ENCODE results near the gene KLHL21.

The KLHL21 gene

DNA sequence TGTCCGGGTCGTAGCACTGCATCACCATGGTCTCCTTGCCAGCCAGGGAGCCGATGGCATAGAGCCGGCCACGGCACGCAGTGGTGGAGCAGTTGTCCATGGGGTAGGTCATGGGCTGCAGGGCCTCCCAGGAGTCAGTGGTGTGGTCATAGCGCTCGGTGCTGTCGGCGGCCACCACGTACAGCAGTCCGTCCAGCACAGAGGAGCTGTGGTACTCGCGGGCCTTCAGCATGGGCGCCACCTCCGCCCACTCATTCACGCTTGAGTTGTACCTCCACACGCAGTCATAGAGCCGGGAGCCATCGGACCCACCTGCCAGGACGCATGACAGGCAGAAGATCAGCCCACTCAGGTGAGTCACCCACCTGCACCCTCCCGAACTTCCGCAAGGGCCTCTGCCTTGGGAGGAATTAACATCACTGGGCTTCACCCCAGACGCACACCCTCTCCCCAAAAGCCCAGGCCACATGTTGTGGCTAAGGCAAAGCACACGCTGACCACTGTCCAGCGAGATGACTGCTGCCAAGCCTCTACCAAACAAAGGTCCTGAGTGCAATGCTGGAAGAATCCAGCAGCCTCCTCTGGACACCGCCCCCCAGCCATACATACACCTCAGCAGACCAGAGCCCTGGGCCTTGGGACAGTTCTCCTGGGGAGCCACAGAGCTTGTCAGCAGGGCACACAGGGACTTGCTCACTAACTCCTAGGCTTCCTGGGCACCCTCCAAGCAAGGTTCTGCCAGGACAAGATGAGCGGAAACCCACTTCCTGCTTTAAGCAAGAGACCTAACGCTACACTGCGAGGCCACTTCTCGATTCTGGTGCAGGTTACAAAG lies 3.3 kb downstream of the KLHL21 start:
- peak in 2 of 4 experiments; percentile 25 to 32 for DNase-seq

DNA sequence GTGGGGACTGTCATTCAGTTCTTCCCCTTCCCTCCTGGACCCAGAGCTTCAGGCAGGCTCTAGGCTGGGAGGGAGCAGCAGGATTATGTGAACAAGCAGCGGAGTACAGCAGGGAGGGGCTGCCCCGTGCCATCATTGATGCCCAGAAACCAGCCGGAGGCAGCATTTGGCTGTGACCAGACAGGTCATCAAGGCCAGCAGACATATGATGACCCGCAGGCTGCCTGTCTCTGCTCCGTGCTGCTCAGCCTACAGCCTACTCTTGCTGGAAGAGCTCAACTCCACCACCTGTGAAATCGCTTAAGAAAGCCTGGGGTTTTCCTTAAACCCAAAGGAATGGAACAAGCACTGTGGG lies 4.9 kb downstream of the KLHL21 start:
- no peak for DNase-seq

DNA sequence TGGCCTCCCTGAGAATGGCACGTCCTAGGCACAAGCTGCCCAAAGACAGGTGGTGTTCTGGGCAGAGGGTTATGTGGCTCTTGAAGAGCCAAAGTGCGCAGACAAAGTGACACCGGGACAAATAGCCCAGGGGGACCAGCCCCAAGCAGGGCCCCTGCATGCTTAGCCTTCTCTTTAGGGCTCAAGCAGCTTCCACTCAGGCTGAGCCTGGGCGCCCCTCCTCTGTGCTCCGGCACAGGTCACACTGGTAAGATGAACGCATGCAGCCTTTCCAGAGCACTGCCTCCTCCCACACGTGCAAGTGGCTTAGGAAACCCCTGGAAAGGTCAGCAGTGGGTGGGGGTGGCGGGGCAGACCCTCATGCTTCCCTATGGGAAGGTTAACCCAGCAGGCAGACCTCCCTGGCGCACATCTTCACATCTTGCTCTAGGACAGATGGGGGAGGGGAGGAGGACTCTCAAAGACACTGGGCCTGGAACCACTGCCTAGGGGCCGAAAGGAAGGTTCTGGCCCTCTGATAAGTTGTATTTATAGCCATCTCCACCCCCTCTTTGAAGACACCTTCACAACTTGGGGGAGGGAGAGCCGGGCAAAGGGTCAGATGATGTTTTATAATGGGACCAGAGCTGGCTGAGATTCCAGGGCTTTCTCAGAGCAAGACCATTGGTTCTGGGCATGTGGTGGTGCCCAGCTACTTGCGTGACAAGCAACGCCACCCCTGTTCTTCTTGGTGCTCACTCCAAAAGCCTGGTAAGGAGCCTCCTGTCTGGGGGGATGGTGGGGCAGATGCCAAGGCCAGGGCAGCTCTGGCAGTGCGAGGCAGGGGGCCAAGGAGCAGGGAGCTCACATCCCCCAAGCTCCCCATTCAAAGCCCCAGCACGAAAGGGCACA lies 5.5 kb downstream of the KLHL21 start:
- no peak for DNase-seq

DNA sequence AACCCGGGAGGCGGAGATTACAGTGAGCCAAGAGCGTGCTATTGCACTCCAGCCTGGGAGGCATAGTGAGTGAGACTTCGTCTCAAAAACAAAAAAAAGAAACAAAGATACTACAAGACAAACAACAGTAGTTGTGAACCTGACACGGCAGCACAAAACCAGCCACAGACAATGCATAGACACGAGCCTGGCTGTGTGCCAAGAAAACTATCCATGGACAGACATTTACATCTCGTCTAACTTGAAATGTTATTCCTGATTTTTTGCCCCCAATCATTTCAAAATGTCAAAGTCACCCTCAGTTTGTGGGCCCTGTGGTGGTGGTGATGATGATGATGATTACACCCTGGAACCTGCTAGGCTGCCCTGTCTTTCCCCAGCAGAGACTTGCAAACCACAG lies 6.3 kb downstream of the KLHL21 start:
- no peak for DNase-seq

GRCh38 chr1:6594977-6595740 lies 7.5 kb downstream of the KLHL21 start:
- no peak for DNase-seq

- DNase-seq: no peak
These were observed 8.9 kb downstream of the KLHL21 start for GRCh38 chr1:6593810-6594209.

- no peak for DNase-seq
These were observed 9.6 kb downstream of the KLHL21 start for GRCh38 chr1:6592865-6593593.

DNA sequence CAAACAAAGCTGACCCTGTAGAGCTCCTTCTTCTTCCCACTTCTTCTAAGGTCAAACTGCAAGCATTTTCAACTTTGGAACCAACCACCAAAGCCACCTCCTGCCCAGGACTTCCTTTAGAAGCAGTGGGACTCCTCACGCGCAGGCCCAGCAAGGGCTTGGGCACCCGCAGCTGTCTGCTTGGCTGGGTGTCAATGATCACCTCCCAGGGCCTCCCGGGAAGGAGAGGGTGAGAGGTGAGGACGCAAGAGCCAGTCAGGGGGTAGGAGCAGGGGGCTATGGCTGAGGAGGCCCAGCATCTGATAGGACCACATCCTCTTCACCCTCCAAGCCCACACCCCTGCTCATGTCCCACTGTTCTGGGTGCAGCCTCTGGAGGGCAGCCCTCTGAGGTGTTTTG lies 10.2 kb downstream of the KLHL21 start:
- no peak for DNase-seq

- no peak for DNase-seq
These were observed 11.0 kb downstream of the KLHL21 start for GRCh38 chr1:6591644-6592043.

DNA sequence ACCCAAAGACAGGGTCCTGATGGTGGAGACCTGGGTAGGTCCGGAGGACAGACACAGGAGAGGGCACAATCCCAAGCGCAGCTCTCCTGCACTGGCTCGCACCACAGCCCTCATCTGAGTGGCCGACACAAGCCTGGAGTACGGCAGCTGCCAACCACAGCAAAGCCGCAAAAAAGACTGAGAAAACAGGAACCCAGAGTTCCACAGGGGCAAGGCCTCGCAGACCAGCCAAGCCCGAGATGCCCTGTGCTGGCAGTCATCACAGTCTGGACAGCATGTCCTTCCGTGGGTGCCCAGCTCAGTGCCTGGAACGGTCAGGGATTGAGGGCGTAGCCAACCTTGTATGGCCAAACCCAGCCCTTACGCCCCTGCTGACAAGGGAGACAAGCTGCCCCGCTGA lies 11.4 kb downstream of the KLHL21 start:
- DNase-seq: no peak

- no peak for DNase-seq
These were observed 12.6 kb downstream of the KLHL21 start for GRCh38 chr1:6590046-6590445.

DNA sequence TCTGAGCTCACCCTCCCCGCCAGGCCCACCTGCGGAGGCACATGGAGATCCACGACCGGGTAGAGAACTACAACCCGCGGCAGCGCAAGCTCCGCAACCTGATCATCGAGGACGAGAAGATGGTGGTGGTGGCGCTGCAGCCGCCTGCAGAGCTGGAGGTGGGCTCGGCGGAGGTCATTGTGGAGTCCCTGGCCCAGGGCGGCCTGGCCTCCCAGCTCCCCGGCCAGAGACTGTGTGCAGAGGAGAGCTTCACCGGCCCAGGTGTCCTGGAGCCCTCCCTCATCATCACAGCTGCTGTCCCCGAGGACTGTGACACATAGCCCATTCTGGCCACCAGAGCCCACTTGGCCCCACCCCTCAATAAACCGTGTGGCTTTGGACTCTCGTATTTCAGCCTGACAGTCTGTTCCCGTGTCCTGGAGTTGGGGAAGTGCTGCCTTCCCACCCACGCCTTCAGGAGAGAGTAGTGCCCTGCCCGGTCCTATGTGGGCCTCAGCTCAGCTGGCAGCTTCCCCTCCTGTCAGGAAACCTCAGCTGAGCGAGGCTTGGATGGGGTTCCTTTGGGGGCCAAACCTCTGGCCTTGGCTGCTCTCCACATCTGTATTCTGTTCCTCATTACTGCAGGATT lies 13.7 kb downstream of the KLHL21 start:
- DNase-seq: no peak

DNA sequence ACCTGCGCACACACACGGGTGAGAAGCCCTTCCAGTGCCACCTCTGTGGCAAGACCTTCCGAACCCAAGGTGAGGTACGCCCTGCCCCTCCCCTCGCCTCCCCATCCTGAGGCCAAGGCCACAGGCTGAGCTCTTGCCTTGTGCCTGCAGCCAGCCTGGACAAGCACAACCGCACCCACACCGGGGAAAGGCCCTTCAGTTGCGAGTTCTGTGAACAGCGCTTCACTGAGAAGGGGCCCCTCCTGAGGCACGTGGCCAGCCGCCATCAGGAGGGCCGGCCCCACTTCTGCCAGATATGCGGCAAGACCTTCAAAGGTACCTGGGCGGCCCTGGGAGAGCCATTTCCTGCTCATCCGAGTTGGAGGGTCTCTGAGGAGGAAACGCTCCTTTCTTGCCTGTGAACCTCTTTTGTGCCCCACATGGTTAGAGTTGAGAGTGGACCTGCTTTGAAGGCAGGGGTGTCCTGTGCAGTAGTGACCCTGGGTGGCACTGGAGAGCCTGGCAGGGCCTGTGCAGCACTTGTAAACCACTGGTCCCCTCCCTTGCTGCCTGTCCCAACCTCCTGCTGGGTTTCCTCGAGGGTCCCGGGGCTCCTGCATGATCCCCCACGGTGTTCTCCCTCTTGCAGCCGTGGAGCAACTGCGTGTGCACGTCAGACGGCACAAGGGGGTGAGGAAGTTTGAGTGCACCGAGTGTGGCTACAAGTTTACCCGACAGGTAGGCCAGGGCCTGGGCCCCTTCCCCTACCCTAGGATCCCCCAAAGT lies 14.4 kb downstream of the KLHL21 start:
- no peak for DNase-seq

DNA sequence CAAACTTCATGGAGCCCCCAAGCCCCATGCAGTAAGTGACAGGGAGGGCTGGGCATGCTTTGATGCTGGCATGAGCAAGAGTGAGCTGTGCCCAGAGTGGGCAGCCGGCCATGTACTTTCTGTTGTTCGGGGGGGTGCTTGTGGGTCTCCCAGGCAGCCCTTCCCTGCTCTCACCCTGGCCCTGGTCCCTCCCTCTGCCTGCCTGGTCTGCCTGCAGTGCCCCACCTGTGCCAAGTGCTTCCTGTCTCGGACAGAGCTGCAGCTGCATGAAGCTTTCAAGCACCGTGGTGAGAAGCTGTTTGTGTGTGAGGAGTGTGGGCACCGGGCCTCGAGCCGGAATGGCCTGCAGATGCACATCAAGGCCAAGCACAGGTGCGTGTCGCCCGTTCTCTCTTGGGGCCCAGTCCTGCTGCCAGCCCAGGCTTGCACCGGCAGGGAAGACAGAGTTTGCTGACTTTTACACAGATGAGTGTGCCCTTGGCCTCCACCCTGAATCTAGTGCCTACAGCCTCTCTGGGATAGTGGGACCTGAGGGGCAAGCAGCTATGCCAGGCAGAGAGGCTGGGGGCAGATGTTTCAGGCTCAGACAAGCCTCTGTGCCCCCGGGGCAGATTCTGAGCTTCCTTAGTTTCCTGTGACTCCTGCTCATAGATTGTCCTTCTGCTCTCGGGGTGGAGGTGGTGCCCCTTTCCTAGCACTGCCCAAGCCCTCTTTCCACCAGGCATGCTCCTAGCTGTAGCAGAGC lies 15.2 kb downstream of the KLHL21 start:
- no peak for DNase-seq

- no peak for DNase-seq
These were observed 16.3 kb downstream of the KLHL21 start for GRCh38 chr1:6586404-6586816.

GRCh38 chr1:6585841-6586240 lies 16.8 kb downstream of the KLHL21 start:
- no peak for DNase-seq

GRCh38 chr1:6585081-6585722 lies 17.5 kb downstream of the KLHL21 start:
- no peak for DNase-seq

DNA sequence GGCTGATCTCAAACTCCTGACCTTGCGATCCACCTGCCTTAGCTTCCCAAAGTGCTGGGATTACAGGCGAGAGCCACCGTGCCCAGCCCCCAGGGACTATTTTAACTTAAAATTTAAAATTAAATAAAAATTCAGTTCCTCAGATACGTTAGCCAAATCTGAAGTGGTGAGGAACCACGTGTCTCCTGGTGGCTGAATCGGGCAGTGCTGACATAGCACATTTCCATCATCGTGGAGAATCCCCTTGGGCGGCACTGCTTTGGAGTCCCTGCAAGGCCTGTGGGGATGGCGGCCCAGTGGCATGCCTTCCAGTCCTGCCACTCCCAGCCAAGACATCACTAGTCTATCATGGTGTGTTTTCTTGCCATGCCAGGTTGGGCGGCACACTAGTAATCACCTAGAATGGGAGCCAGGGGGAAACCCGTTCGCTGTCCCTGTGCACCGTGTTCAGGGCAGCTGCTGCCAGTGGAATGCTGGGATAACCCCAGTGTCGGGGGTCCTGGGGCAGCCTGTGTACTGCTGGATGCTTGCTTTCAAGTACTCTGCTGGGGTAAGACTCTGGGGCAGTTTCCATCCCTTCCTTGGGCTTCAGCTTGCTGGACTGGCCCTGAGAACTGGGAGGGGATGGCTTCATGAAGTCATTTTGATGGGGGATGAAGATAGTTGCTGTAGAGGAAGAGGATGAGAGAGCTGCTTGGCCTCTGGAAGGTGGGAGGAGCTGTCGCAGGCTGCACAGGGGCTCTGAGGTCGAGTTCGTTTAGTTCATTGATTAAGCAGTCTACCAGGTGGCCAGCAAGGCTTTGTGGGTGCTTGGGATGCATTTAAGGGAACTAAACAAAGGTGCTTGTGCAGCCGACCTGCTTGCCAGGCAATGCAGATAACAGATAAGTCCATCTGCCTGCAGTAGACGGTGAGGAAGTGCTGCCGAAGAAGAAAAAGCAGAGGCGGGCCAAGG lies 18.3 kb downstream of the KLHL21 start:
- DNase-seq: no peak

DNA sequence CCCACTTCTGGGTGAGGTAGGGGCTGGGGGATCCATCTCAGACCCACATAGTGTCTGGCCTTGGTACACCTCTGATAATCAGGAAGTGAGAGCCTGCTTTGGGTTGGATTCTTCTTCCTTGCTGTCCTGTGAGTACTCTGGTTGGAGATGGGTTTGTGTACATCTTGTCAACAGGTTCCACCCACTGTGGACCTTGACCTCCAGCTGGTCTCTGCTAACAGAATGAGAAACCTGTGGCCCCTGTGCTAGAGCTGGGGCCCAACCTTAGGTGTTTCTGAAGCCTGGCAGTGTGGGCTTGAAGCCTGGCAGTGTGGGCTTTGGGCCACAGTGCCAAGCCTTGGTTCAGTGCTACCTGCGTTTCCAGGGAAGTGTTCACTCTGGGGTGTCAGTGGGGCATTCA lies 20.3 kb downstream of the KLHL21 start:
- no peak for DNase-seq

All from activated naive CD4-positive, alpha-beta T cell (primary cell).